Neural progenitor cell (in vitro differentiated cells): ENCODE data around the gene RET. TPM values are rescaled to one million over a fixed set of nuclear protein-coding genes. Genes with fewer than 3 reads are reported as not detected.

Experiments used
- DNase-seq: peaks from one replicate; pipeline ENCODE4 v3.0.0-alpha.2; 2016; ENCODE audit warnings: low spot score
- H2AFZ ChIP-seq: fragments of 200-600 bp; sonication (generic); replicated peaks from 2 replicates; pipeline ENCODE4 v1.6.1; 2016; ENCODE audit warnings: antibody characterized with exemption
- H3F3A ChIP-seq: fragments of 200-600 bp; sonication (generic); 2 replicates; pipeline ENCODE4 v1.6.1; 2016; ENCODE audit warnings: antibody characterized with exemption, low read depth
- H3K27ac ChIP-seq: fragments of 200-600 bp; sonication (generic); 2 replicates; pipeline ENCODE4 v1.5.1; 2016; ENCODE audit warnings: mild to moderate bottlenecking
- H3K27me3 ChIP-seq: fragments of 200-600 bp; sonication (generic); 2 replicates; pipeline ENCODE4 v1.6.1; 2016; ENCODE audit warnings: mild to moderate bottlenecking, moderate library complexity
- H3K36me3 ChIP-seq: fragments of 200-600 bp; sonication (generic); 2 replicates; pipeline ENCODE4 v1.5.1; 2016
- H3K4me1 ChIP-seq: fragments of 200-600 bp; sonication (generic); 2 replicates; pipeline ENCODE4 v1.6.1; 2016; ENCODE audit warnings: mixed run types
- H3K4me2 ChIP-seq: fragments of 200-600 bp; sonication (generic); 2 replicates; pipeline ENCODE4 v1.6.1; 2016
- H3K4me3 ChIP-seq: fragments of 200-600 bp; sonication (generic); 2 replicates; pipeline ENCODE4 v1.5.1; 2016
- H3K79me2 ChIP-seq: fragments of 200-600 bp; sonication (generic); 2 replicates; pipeline ENCODE4 v1.6.1; 2016; ENCODE audit warnings: low read depth
- H3K9ac ChIP-seq: fragments of 200-600 bp; sonication (generic); 2 replicates; pipeline ENCODE4 v1.6.1; 2016
- H3K9me3 ChIP-seq: fragments of 200-600 bp; sonication (generic); 2 replicates; pipeline ENCODE4 v1.5.1; 2016; ENCODE audit warnings: low read depth
- H4K20me1 ChIP-seq: fragments of 200-600 bp; sonication (generic); 2 replicates; pipeline ENCODE4 v1.6.1; 2016; ENCODE audit warnings: low read depth
- H3K27ac Mint-ChIP-seq: 3 replicates; pipeline ENCODE4 v1.8.0; 2021; ENCODE audit warnings: mixed read lengths
- H3K27me3 Mint-ChIP-seq: 2 replicates; pipeline ENCODE4 v1.8.0; 2022; ENCODE audit warnings: low read depth, mild to moderate bottlenecking, inconsistent platforms, moderate library complexity, mixed read lengths; ENCODE audit not compliant: insufficient read depth
- H3K36me3 Mint-ChIP-seq: 3 replicates; pipeline ENCODE4 v1.8.0; 2021; ENCODE audit warnings: mixed read lengths
- H3K4me1 Mint-ChIP-seq: 3 replicates; pipeline ENCODE4 v1.8.0; 2021; ENCODE audit warnings: mixed read lengths
- H3K4me3 Mint-ChIP-seq: 3 replicates; pipeline ENCODE4 v1.8.0; 2021; ENCODE audit warnings: mild to moderate bottlenecking, moderate library complexity, mixed read lengths
- H3K9me3 Mint-ChIP-seq: 3 replicates; pipeline ENCODE4 v1.8.0; 2020; ENCODE audit warnings: mixed read lengths
- CTCF ChIP-seq: fragments of 200-600 bp; sonication (generic); IDR thresholded peaks from 2 replicates; pipeline ENCODE4 v1.5.1; 2017; ENCODE audit warnings: antibody characterized with exemption, mild to moderate bottlenecking
- EZH2 ChIP-seq: fragments of 200-600 bp; sonication (generic); IDR thresholded peaks from 2 replicates; pipeline ENCODE4 v1.6.1; 2017; ENCODE audit warnings: antibody characterized with exemption, mild to moderate bottlenecking, moderate library complexity
- EZH2phosphoT487 ChIP-seq: fragments of 200-600 bp; sonication (generic); IDR thresholded peaks from 2 replicates; pipeline ENCODE4 v1.6.1; 2017; ENCODE audit warnings: antibody characterized with exemption
- total RNA-seq: library from RNA; depleted of rRNA; stranded (reverse); fragments of >200 nt; gene quantifications from 2 replicates; pipeline ENCODE4 v1.2.3, GENCODE V29; 2015; ENCODE audit warnings: low replicate concordance

RET gene
- total RNA-seq, 1 donor from 2014 or later = 1.4 TPM

- DNase-seq = no peak
- Mint-ChIP-seq H3K27me3 (peaks cover 2% of the 10 kb centered on the region), H3K27ac (no peak overlapping the region), H3K9me3 (no peaks in the 10 kb centered on the region), H3K36me3 (no peaks in the 10 kb centered on the region), H3K4me1 (peaks cover 4% of the 10 kb centered on the region), H3K4me3 (no peak overlapping the region)
- Histone ChIP-seq H3K79me2 (no peaks in the 10 kb centered on the region), H3K36me3 (no peaks in the 10 kb centered on the region), H4K20me1 (no peaks in the 10 kb centered on the region), H3K9me3 (no peaks in the 10 kb centered on the region), H2AFZ (no peak overlapping the region), H3F3A (no peaks in the 10 kb centered on the region), H3K4me2 (no peak overlapping the region), H3K9ac (no peak overlapping the region), H3K4me3 (no peak overlapping the region), H3K27ac (no peak overlapping the region), H3K4me1 (no peaks in the 10 kb centered on the region), H3K27me3 (no peaks in the 10 kb centered on the region)
- TF ChIP-seq CTCF (no peak), EZH2phosphoT487 (no peak)
Observed at GRCh38 chr10:43130770-43131171, 53.9 kb downstream of the RET start.

GRCh38 chr10:43131256-43131655 lies 54.4 kb downstream of the RET start:
- Mint-ChIP-seq H3K27me3 (peaks cover 2% of the 10 kb centered on the region), H3K4me1 (peaks cover 8% of the 10 kb centered on the region), H3K36me3 (no peaks in the 10 kb centered on the region), H3K9me3 (no peaks in the 10 kb centered on the region), H3K27ac (no peak overlapping the region), H3K4me3 (no peak overlapping the region)
- no peak for DNase-seq
- Histone ChIP-seq H3K27ac (no peak overlapping the region), H3K36me3 (no peaks in the 10 kb centered on the region), H3K9me3 (no peaks in the 10 kb centered on the region), H3F3A (no peaks in the 10 kb centered on the region), H3K79me2 (no peaks in the 10 kb centered on the region), H3K9ac (no peak overlapping the region), H3K27me3 (no peaks in the 10 kb centered on the region), H2AFZ (no peak overlapping the region), H3K4me2 (no peak overlapping the region), H4K20me1 (peaks cover under 1% of the 10 kb centered on the region), H3K4me3 (no peak overlapping the region), H3K4me1 (no peaks in the 10 kb centered on the region)
- no peak for TF ChIP-seq EZH2phosphoT487
- TF ChIP-seq CTCF = no peak
- no peak for TF ChIP-seq EZH2

- no peaks in the 10 kb centered on the region for H3K27me3 ChIP-seq
- no peaks in the 10 kb centered on the region for H3K9me3 Mint-ChIP-seq
- H3K27ac ChIP-seq = no peak overlapping the region
- DNase-seq = no peak
- no peaks in the 10 kb centered on the region for H3K36me3 Mint-ChIP-seq
- TF ChIP-seq EZH2phosphoT487 = no peak
- TF ChIP-seq EZH2 = no peak
- TF ChIP-seq CTCF = no peak
- no peak overlapping the region for H3K9ac ChIP-seq
- no peak overlapping the region for H3K4me2 ChIP-seq
- no peak overlapping the region for H3K4me3 Mint-ChIP-seq
- no peaks in the 10 kb centered on the region for H3K4me1 ChIP-seq
- H3F3A ChIP-seq = no peaks in the 10 kb centered on the region
- H4K20me1 ChIP-seq = peaks cover 5% of the 10 kb centered on the region
- H3K36me3 ChIP-seq = no peaks in the 10 kb centered on the region
- no peak overlapping the region for H2AFZ ChIP-seq
- H3K4me3 ChIP-seq = no peak overlapping the region
- H3K79me2 ChIP-seq = no peaks in the 10 kb centered on the region
- peaks cover 2% of the 10 kb centered on the region for H3K27me3 Mint-ChIP-seq
- peaks cover 15% of the 10 kb centered on the region for H3K4me1 Mint-ChIP-seq
- no peak overlapping the region for H3K27ac Mint-ChIP-seq
- no peaks in the 10 kb centered on the region for H3K9me3 ChIP-seq
Observed at GRCh38 chr10:43131906-43132305, 55.0 kb downstream of the RET start.
